Esophagus squamous epithelium (tissue), 4 donors: ENCODE data around the gene STX8.

Experiments used
- CTCF ChIP-seq, 6 experiments: fragments of 450-650 bp in 4 of 6; fragments of 200-600 bp in 2 of 6; sonication (generic) in 2 of 6; IDR thresholded peaks; one replicate each; pipeline ENCODE4 v1.5.1; 2016 to 2019; ENCODE audit warnings: antibody characterized with exemption in 6 of 6, mild to moderate bottlenecking in 4 of 6, moderate library complexity in 4 of 6
- POLR2A ChIP-seq, 4 donors: fragments of 450-650 bp; IDR thresholded peaks; one replicate each; pipeline ENCODE4 v1.6.1; 2017; ENCODE audit warnings: antibody characterized with exemption in 4 of 4, mild to moderate bottlenecking in 4 of 4, moderate library complexity in 3 of 4

GRCh38 chr17:9472094-9472493, 103.5 kb downstream of the STX8 start:
- TF ChIP-seq CTCF (IDR thresholded peaks at IDR 0.05) (no peak), POLR2A (IDR thresholded peaks at IDR 0.05) (no peak)
